GM12891 (cell line): ENCODE data around the gene TFB1M. TPM values are rescaled to one million over a fixed set of nuclear protein-coding genes. Genes with fewer than 3 reads are reported as not detected.
"Not testable (repeated sequence)": the region's sequence is repeated elsewhere in the genome, so short reads cannot be mapped to it uniquely, and the experiment has no call there.

ENCODE experiments used
- DNase-seq: peaks from one replicate; pipeline ENCODE4 v3.0.0; 2011; ENCODE audit warnings: low spot score; ENCODE audit not compliant: insufficient read length
- FAIRE-seq: peaks from 2 replicates; lab custom pipeline; 2011; peaks lifted over from hg19 to GRCh38; lab: Jason Lieb, UNC
- PAX5 ChIP-seq: IDR thresholded peaks from 2 replicates; pipeline ENCODE4 v1.6.1; 2011; ENCODE audit warnings: low read length, moderate library complexity, mild to moderate bottlenecking; ENCODE audit not compliant: insufficient read depth, severe bottlenecking
- POLR2A ChIP-seq: IDR thresholded peaks from 2 replicates; pipeline ENCODE4 v1.6.1; 2011; ENCODE audit warnings: low read depth, low read length, control low read depth
- POLR2AphosphoS5 ChIP-seq: IDR thresholded peaks from 2 replicates; pipeline ENCODE4 v1.6.1; 2011; ENCODE audit warnings: low read depth, low read length, control low read depth
- POU2F2 ChIP-seq: IDR thresholded peaks from 2 replicates; pipeline ENCODE4 v1.6.1; 2011; ENCODE audit warnings: low read depth, mild to moderate bottlenecking, control low read depth, low read length, moderate library complexity
- SPI1 ChIP-seq: IDR thresholded peaks from 2 replicates; pipeline ENCODE4 v1.6.1; 2011; ENCODE audit warnings: low read depth, low read length, control low read depth
- TAF1 ChIP-seq: IDR thresholded peaks from 2 replicates; pipeline ENCODE4 v1.6.1; 2011; ENCODE audit warnings: low read depth, low read length, control low read depth
- polyA plus RNA-seq: library from polyadenylated mRNA; unstranded; fragments of >200 nt; gene quantifications from one replicate; pipeline ENCODE4 v1.2.1, GENCODE V29; 2012; ENCODE audit warnings: low read depth, missing spikeins, inconsistent platforms; ENCODE audit not compliant: missing spikeins

The TFB1M gene
- polyA plus RNA-seq = 20.1 TPM

DNA sequence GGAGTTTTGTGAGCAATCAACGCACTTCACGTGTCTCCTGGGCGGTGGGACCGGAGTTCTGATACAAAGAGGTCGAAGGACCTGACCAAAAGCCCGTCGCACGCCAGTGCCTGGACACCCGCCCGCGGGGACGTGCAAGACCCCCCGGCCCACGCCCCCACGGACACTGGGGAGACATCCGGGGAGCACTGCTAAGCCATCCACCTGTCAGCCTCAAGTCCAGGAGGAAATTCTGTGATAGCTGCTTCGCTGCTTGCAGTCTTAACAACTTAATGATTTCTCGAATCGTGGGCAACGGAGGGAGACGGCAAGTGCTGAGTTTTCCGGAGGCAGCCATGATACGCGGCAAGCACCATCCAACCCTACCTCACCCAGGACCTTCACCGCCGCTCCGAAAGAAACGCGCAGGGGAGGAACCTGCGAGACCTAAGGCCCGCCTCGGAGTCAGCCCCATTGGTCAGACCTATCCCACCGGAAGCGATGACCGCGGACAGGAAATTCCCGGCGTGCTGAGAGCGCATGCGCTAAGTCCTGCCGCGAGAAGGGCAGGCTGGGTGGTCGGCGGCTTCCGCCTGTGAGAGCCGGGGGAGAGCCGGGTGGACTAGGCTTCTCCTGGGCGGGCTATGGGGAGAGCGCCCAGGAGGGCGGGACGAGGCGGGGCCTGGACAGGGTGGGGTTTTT is at the start of gene TFB1M:
Gene TFB1M (minus strand): TSS at position 393 of the 681 bp plus-strand sequence. CDS start 56 bp downstream, at position 337.
- DNase-seq = peak; percentile 71
- TF ChIP-seq POLR2AphosphoS5 (peak; percentile 96), POU2F2 (no peak), POLR2A (peak; percentile 92), PAX5 (no peak), SPI1 (peak; percentile 48), TAF1 (peak; percentile 86)
- peak; percentile 100 for FAIRE-seq

DNA sequence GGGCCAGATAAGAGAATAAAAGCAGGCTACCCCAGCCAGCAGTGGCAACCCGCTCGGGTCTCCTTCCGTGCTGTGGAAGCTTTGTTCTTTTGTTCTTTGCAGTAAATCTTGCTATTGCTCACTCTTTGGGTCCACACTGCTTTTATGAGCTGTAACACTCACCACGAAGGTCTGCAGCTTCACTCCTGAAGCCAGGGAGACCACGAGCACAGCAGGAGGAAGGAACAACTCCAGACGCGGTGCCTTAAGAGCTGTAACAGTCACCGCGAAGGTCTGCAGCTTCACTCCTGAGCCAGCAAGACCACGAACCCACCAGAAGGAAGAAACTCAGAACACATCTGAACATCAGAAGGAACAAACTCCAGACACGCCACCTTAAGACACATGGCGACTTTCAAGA is 49.7 kb upstream of the TFB1M start:
- not testable (repeated sequence) for DNase-seq, FAIRE-seq

DNA sequence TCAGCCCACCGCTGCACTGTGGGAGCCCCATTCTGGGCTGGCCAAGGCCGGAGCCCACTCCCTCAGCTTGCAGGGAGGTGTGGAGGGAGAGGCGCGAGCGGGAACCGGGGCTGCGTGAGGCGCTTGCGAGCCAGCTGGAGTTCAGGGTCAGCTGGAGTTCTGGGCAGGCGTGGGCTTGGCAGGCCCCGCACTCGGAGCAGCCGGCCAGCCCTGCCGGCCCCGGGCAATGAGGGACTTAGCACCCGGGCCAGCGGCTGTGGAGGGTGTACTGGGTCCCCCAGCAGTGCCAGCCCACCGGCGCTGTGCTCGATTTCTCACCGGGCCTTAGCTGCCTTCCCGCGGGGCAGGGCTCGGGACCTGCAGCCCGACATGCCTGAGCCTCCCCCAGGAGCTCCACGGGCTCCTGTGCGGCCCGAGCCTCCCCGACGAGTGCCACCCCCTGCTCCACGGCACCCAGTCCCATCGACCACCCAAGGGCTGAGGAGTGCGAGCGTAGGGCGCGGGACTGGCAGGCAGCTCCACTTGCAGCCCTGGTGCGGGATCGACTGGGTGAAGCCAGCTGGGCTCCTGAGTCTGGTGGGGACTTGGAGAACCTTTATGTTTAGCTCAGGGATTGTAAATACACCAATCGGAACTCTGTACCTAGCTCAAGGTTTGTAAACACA is 48.8 kb upstream of the TFB1M start:
- FAIRE-seq, DNase-seq: not testable (repeated sequence)

DNA sequence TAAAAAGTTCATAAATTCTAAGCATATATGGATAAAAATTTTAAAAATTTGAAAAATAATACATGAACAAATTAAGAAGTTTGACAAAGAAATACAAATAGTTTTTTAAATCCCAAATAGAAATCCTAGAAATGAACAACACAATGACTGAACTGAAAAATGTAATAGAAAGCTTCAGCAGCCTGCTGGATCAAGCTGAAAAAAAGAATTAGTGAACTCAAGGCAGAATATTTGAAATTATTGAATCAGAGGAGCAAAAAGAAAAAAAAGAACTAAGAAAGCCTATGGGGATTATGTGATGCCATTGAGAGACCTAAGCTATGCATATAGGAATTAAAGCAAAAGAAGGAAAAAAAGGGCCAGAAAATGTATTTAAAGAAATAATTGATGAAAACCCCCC is 39.9 kb upstream of the TFB1M start:
- FAIRE-seq = no peak
- DNase-seq = no peak
- TF ChIP-seq SPI1 = no peak
- no peak for TF ChIP-seq POLR2A
- TF ChIP-seq POLR2AphosphoS5 = no peak
- no peak for TF ChIP-seq PAX5
- no peak for TF ChIP-seq TAF1
- TF ChIP-seq POU2F2 = no peak

DNA sequence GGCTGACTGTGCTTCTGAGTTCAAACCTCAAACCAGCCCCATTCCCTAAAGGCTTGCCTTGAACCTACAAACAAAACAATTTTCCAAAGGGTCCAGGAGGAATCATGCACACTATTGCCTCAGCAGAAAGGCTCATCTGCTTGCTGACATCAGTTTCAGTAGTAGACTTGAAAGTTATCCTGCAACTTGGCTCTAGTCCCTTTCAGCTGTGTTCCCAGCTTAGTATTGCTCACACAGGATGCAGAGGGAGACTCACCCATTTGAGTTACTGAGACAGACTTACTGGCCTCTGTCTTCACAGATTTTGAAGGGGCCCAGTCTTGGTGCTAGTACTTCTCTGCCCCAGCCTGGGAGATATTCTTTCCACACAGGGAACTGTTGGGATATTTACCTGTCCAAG is 38.5 kb upstream of the TFB1M start:
- no peak for FAIRE-seq
- TF ChIP-seq PAX5 = no peak
- TF ChIP-seq POU2F2 = no peak
- TF ChIP-seq SPI1 = no peak
- no peak for TF ChIP-seq POLR2A
- no peak for DNase-seq

DNA sequence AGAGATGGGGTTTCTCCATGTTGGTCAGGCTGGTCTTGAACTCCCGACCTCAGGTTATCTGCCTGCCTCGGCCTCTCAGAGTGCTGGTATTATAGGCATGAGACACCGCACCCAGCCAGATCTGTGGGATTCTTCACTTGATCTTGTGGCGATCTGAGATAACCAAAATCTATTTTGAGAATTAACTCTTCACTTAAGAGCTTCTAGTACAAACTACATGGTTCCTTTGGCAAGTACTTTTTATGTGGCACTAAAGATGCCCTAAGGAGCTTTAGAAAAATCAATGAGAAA is 37.8 kb upstream of the TFB1M start:
- FAIRE-seq (no peak), DNase-seq (no peak)
- TF ChIP-seq PAX5 (no peak), TAF1 (no peak), SPI1 (no peak), POU2F2 (no peak), POLR2A (no peak), POLR2AphosphoS5 (no peak)

DNA sequence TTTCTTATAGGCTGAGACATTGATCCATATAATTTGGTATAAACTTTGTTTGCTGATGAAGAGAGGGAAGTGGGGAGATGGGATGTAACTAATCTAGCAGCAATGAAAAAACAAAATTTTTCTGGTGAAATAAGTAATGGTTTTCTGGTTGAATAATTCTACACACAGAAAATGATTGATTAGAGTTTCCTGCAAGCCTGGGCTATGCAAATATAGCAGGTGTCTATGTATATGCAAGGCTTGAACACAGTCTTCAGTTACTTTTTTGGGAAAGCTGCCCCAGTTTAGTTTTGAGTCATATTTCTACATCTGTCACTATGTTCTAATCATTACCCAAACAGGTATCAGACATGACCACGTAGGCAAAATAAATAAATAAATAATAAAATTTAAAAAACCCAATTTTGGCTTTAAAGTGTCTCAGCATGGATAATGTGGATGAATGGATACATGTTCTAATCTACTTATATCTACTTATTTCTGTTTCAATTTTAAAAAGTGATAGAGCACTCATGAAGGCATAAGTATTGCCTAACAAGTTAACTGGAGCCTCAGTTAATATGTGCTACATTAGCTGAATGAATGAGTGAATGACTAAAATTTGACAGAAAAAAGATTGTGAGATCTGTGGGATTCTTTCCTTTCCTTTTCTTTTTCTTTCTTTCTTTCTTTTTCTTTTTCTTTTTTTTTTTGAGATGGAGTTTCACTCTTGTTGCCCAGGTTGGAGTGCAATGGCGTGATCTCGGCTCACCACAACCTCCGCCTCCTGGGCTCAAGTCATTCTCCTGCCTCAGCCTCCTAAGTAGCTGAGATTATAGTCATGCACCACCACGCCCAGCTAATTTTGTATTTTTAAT is 37.2 kb upstream of the TFB1M start:
- FAIRE-seq = peak; percentile 67
- TF ChIP-seq POU2F2 = peak; percentile 96
- TF ChIP-seq SPI1 = peak; percentile 32; the same call in 1 of the 2 replicates
- TF ChIP-seq POLR2A = no peak
- peak; percentile 71 for TF ChIP-seq PAX5
- DNase-seq = peak; percentile 30

DNA sequence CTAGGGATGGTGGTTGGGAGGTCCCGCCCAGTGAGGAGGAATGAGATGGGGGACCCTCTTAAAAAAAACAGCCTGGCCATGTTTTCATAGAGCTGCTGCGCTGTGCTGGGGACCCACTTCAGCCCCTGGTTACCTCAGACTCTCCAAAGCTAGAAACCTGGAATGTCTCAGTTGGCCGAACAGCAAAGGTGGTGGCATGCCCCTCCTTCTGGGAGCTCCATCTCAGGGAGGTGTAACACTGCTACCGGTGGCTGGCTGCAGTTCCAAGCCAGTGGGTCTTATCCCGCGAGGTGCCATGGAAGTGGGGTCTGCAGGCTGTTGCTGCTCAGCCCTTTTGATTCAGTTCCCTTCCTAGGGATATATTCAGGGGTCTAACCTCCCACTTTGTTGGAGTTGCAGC is 35.7 kb upstream of the TFB1M start:
- FAIRE-seq (no peak), DNase-seq (no peak)
- TF ChIP-seq POU2F2 (no peak), POLR2A (no peak), POLR2AphosphoS5 (no peak), SPI1 (no peak), TAF1 (no peak), PAX5 (no peak)

DNA sequence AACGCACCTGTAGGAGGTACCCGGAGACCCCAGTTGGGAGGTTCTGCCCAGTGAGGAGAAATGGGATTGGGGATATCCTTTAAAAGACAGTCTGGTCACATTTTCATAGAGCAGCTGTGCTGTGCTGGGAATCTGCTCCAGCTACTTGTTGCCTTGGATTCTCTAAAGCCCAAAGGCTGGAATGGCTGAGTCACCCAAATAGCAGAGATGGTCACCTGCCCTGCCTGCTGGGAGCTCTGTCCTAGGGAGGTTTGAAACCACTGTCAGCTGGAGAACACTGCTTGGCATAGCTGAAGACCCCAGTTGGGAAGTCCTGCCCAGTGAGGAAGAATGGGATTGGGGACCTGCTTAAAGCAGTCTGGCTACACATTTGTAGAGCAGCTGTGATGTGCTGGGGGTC is 34.8 kb upstream of the TFB1M start:
- no peak for DNase-seq
- TF ChIP-seq POLR2AphosphoS5 = no peak
- no peak for TF ChIP-seq SPI1
- no peak for TF ChIP-seq PAX5
- TF ChIP-seq TAF1 = no peak
- no peak for TF ChIP-seq POU2F2
- no peak for TF ChIP-seq POLR2A
- no peak for FAIRE-seq

DNA sequence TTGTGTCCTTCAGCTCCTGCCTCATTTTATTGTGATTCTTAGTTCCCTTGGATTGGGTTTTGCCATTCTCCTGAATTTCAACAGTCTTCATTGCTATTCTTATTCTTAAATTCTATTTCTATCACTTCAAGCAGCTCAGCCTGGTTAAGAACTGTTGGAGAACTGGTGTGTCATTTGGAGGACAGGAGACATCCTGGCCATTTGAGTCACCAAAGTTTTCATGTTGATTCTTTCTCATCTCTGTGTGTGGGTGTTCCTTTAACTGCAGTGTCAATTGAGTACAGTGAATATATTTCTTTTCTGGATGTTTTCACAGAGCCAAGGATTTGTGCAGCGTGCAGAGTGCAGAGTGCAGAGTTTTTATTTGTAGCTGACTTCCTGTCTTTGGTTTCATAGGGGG is 33.5 kb upstream of the TFB1M start:
- TF ChIP-seq POU2F2 = no peak
- TF ChIP-seq POLR2A = no peak
- TF ChIP-seq TAF1 = no peak
- TF ChIP-seq POLR2AphosphoS5 = no peak
- TF ChIP-seq PAX5 = no peak
- no peak for TF ChIP-seq SPI1
- no peak for DNase-seq
- no peak for FAIRE-seq
